GM18867 (cell line): ENCODE measurements around the gene CCT6B.
A peak's percentile ranks its signal among the peaks of the same experiment; 100 is the strongest.
"Not testable (repeated sequence)": the region's sequence is repeated elsewhere in the genome, so short reads cannot be mapped to it uniquely, and the experiment has no call there.

Experiments
- ATAC-seq: cut with Tn5 transposase; IDR thresholded peaks from one replicate; pipeline ENCODE4 v1.9.1; 2021; ENCODE audit warnings: mild to moderate bottlenecking, moderate library complexity; ENCODE audit not compliant: unreplicated experiment

The CCT6B gene, protein sequence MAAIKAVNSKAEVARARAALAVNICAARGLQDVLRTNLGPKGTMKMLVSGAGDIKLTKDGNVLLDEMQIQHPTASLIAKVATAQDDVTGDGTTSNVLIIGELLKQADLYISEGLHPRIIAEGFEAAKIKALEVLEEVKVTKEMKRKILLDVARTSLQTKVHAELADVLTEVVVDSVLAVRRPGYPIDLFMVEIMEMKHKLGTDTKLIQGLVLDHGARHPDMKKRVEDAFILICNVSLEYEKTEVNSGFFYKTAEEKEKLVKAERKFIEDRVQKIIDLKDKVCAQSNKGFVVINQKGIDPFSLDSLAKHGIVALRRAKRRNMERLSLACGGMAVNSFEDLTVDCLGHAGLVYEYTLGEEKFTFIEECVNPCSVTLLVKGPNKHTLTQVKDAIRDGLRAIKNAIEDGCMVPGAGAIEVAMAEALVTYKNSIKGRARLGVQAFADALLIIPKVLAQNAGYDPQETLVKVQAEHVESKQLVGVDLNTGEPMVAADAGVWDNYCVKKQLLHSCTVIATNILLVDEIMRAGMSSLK

DNA sequence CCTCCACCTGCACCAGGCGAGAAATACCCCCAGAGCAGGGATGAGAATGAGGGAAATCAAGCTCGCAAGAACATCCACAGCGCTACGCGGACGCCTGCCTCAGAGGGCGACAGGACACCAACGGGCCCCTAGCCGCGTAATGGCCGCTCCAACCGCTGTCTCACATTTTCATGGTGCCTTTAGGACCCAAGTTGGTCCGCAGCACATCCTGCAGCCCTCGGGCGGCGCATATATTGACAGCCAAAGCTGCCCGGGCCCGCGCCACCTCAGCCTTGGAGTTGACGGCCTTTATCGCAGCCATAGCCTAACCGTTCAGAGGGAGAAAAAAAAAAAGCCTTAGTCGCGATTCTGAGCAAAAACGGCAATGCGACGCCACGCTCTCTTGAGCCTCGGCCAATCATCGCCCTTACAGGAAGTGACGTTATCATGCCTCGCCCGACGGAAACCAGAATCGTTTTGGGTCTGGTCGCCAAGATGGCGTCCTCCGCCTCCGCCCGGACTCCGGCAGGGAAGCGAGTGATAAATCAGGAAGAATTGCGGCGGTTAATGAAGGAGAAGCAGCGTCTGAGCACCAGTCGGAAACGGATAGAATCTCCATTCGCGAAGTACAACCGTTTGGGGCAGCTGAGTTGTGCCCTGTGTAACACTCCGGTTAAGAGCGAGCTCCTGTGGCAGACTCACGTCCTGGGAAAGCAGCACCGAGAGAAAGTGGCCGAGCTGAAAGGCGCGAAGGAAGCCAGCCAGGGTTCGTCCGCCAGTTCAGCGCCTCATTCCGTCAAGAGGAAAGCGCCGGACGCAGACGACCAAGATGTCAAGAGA, at the start of gene CCT6B, which contains the start of gene ZNF830:
Gene CCT6B, minus strand, starts transcription at position 368 of the 819 bp plus-strand sequence. Its CDS starts 67 bp downstream, at position 301.
Gene ZNF830, plus strand, starts transcription at position 448 of the 819 bp plus-strand sequence. Its CDS starts 27 bp downstream, at position 475.
- peak; percentile 88 for ATAC-seq

DNA sequence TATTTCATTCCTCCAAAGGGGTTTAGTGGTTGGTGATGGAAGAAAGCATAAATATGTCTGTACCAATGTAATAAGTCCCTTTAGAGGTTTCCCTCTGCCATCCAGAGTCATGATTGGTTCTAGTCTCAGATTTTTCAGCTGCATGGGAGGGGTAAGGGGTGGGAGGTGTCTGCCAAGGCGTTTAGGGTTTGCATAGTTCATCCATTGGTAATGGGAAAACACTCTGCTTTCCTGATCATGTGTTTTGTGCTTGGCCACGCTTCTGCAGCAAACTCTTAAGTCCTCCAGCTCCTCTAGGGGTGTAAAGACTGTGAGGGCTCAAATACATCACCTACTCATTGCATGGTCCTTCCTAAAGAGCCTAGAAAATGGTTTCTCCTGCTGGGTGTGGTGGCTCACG, 48.8 kb upstream of the CCT6B start:
- no peak for ATAC-seq

DNA sequence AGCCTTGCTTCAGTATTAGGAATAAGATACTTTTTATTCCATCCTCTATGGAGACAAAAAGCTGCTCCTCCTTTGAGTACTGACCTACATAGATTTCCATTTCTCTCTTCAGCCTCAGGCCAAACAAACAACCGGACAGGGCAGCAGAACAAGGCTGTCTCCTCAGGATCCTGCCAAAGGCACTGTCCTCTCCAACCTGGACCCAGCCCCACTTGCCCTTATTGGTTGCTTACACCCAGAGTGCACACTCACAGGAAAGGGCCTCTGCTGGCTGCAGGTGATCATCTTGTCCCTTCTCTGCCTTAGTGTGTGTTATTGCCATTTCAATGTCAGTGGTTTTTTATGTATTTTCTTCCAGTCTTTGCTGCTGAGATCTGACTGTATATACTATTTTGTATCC, 45.7 kb upstream of the CCT6B start:
- ATAC-seq, result no peak

DNA sequence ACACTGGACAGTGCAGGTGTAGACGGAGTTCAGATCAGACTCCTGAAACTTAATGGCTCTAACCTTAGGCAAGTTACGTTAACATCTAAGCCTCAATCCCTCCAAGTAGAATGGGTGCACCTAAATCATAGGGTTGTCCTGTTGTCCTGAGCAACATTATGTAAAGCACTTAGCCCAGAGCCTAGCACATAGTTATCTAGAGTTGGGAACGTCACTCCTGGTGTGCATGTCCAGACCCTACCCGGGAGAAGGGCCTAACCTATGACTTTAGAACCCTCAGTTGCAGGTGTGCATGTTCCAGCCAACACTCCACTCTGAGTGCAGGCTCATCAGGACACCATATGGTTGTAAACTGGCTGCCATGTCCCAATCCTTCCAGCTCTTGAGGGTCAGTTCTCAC, 45.1 kb upstream of the CCT6B start:
- ATAC-seq, result no peak

DNA sequence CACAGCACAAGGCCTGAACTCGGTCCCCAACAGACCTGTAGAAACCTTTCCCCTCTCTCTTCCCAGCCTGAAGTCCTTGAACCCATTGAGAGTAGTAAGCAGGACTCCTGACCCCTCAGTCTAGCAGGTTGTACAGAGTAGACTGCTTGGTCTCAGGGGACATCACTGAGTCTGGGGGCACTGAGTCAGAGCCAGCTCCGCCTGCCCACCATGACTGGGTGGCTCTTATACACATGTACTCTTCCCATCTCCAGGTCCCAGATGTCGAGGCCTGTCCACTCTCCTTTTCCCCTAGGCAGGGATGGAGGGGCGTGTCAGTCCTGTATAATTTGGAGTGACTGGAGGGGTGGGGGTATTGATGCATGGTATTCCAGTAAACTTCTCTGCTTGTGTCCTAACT, 42.5 kb upstream of the CCT6B start:
- ATAC-seq, result no peak

DNA sequence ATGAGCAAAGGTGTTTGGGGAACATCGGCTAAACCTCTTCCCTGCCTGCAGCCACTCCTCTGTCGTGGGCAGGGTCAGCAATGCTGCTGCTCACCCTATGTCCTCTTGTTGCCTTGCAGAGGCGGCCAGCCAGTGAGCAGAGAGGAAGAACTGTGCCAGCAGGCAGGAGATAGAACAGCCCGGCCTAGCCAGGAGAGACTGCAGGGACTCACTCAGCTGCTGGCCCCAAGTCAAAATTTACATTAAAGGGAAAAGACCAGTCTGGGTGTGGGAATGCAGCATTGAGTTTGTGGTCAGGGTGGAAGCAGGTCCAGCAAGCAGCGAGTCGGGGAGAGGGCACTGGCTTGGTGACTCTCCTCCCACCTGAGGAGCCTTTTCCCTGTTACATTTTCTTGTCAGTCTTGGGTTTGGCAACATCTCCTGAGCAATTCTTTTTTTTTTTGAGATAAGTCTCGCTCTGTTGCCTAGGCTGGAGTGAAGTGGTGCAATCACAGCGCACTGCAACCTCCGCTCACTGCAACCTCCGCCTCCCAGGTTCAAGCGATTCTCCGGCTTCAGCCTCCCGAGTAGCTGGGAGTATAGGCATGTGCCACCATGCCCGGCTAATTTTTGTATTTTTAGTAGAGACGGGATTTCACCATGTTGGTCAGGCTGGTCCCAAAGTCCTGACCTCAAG, 41.8 kb upstream of the CCT6B start:
- no peak for ATAC-seq

DNA sequence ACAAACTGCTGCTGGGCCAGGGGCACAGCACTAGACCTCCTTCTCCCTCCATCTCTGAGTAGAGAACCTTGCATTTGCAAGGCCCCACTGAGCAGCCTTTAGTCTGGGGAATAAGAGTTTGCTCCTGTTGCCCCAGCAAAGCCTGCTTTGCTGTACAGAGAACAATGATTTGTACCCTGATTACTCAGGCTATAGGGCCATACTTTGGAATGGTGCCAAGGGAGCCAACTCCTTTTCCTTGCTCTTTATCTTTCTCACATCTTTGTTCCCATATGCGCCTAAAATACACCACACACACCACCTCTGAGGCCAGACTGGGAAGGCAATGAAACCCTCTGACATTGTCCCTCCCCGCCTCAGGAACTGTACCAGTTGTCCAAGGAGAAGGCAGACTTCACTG, 40.3 kb upstream of the CCT6B start:
- no peak for ATAC-seq

DNA sequence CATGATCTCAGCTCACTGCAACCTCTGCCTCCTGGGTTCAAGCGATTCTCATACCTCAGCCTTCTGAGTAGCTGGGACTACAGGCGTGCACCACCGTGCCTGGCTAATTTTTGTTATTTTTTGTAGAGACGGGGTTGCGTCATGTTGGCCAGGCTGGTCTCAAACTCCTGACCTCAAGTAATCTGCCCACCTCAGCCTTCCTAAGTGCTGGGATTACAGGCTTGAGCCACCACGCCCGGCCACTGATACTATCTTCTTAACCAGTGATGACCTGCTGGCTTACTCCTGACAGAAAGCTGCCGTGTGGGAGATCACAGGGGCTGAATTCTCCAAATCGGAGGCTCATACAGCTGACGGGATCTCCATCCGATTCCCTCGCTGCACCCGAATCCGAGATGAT, 39.7 kb upstream of the CCT6B start:
- ATAC-seq, result not testable (repeated sequence)

DNA sequence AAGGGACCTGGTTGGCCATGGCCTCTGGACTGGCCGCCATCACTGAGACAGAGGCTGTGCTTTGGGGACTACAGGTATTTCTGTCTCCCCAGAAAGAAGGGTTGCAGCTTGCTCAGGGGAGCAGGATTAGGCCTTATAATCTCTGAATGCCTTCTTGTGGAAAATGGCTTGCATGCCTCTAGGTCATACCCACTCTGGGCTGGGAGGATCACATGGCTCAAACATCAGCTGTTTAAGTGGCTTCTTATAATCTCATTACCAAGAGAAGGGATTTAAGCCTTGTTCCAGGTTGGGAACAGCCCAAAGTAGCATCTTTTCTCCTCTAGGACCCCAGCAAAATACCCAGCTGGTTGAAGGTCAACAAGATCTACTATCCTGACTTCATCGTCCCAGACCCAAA, 38.2 kb upstream of the CCT6B start:
- ATAC-seq, result no peak

DNA sequence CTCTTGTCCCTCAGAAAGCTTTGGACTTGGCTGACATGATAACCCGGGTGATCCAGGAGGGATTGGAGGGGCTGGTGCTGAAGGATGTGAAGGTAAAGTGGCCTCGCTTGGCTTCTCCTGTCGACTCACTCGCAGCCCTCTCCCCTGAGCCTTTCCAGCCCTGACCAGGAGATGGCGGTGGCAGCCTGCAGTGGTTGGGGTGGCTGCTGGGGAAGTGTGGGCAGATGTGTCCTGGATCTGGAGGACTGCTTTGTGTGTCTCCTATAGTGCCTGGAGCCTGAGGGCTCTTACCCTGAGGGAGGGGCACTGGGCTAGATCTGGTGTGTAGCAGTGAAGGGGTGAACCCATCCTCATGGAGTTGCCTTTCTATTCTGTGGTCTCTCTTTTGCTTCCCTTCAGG, 36.9 kb upstream of the CCT6B start:
- ATAC-seq, result no peak

DNA sequence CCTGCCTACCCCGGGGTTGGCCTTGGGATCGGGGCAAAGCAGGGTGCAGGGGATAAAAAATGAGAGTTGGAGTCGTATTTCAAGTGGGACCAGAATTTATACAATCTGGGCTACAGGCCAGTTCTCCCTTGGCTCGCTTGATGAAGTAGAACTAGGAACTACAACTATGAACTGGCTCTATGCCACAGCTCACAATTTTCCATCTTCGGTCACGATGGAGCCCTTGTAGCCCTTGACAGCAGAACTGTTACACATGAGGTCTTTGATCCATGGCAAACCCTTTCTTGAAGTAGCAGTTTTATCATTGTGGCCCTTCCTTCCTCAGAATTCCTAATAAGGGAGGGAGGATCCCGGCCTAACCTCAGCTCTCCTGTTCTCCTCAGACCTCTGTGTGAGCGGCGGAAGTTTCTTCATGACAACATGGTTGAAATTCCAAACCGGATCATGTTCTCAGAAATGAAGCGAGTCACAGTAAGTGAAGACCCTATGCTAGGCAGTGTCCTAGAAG, 36.1 kb upstream of the CCT6B start:
- ATAC-seq, result no peak

DNA sequence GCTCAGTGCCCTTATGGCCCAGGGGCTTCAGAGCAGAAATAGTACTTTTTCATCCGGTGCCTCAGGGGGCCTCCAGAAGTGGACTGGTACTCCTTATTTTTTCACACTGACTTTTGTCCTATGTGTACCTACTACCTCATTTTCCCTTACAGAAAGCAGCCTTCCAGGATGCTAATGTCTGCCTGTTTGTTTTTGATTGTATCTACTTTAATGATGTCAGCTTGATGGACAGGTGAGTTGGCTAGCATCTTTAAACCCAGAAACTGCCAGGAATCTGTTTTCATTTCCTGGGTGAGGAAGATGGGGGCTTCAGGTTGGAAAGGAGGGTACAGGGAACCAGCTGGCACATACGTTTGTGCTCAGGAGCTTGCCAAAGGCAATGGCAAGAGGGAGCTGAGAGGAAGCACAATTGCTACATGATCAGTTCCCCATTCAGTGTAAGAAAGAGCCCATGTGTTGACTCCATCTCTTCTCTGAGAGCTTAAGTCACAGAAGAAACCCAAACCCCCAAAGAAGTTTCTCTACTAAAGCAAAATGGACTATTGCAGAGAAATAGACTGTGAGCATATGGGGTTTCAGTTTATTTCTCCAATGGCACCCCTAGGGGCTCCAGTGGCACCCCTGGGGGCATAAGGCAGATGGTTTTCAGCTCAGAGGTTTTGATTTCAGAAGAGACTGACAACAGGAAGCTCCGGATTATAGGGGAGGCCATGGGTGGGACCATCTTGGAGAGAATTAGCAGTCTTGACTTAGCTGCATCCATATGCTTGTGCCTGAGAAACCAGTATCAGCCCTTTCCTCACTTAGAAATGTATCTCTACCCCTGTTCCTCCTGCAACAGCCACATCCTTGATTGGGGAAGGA, 35.4 kb upstream of the CCT6B start:
- no peak for ATAC-seq

DNA sequence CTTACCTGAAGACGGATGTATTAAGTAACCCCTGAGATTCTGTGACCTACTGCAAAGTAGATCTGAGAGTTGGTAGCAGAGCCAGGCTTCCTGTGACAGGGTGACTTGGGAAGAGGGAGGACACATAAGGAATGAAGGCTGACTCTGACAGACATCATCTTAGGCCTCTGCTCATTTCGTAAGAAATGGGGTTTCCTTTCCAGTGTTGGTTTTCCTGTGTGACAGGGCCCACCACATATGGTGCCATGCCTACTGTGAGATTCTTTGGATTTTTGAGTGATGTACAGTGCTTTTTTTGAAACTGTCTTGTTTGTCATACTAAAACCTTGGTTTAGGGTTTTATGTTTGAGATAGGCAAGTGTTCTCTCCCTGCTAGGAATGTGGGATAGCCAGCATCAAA, 31.8 kb upstream of the CCT6B start:
- no peak for ATAC-seq

DNA sequence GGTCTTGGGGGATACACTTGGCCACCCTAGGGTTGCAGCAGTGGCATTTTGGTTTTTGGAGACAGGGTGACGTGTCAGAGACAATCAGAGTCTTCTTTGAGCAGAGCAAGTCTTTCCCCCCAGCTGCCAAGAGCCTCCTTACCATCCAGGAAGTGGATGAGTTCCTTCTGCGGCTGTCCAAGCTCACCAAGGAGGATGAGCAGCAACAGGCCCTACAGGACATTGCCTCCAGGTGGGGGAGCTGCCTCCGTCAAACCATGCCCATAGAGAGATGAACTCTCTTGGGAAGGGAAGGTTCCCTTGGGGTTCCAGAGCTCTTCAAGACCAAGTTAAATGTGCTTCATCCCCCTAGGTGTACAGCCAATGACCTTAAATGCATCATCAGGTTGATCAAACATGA, 30.3 kb upstream of the CCT6B start:
- ATAC-seq, result no peak

DNA sequence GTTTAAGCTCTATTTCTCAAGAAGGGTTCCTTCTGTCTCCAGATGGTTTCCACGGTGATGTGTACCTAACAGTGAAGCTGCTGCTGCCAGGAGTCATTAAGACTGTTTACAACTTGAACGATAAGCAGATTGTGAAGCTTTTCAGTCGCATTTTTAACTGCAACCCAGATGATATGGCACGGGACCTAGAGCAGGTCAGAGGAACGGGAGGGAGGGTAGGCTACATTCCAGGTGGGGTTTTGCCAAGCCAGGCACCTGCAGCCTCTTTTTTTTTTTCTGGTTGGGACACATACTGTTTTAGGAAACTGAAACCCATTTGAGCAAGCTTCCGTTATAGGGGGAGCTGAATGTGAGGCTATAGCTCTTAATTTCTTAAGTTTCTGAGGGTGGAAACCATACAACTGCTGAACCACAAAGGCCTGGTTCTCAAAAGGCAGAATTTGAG, 29.7 kb upstream of the CCT6B start:
- ATAC-seq, result no peak

DNA sequence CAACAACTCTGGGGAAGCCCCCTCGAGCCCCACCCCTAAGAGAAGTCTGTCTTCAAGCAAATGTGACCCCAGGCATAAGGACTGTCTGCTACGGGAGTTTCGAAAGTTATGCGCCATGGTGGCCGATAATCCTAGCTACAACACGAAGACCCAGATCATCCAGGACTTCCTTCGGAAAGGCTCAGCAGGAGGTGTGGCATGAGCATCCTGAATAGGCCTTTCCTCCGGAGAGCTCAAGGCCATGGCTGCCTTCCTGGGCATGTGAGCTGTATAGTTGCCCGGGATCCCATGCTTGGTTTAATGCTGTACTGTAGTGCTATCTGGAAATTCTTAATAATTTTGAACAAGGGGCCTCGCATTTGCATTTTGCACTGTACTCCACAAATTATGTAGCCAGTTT, 28.2 kb upstream of the CCT6B start:
- no peak for ATAC-seq

DNA sequence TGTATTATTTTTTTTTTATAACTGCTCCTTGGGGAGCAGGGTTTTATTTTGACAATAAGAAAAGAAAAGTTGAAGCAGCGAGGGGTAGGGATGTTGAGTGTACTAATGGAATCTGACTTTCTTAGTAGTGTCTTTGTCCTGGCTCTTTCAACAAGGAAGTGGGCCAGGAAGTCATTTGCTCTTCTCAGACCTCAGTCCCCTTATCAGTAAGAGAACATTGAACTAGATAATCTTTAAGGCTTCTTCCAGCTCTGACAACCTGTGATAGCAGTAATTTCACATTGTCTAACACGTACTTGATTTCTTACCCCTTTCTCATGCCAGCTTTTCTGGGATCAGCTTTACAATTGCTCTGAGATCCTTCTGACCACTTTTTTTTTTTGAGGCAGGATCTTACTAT, 27.4 kb upstream of the CCT6B start:
- no peak for ATAC-seq

DNA sequence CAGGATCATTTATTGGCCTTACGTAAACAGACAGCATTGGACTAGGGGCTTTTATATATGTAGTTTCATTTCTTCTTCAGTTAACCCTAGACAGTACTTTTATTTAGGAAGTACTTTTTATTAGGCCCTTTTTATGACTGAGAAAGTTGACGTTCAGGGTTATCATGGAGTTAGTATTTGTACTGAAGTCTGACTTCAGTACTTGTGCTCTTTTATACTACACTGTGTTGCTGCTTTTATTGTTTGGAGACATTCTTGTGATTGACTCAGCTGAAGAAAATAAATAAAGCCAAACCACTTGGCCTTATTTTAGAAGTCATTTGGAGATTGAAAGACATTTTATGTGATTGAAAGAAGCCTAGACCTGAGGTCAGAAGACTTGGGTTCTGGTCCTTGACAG, 26.0 kb upstream of the CCT6B start:
- no peak for ATAC-seq

DNA sequence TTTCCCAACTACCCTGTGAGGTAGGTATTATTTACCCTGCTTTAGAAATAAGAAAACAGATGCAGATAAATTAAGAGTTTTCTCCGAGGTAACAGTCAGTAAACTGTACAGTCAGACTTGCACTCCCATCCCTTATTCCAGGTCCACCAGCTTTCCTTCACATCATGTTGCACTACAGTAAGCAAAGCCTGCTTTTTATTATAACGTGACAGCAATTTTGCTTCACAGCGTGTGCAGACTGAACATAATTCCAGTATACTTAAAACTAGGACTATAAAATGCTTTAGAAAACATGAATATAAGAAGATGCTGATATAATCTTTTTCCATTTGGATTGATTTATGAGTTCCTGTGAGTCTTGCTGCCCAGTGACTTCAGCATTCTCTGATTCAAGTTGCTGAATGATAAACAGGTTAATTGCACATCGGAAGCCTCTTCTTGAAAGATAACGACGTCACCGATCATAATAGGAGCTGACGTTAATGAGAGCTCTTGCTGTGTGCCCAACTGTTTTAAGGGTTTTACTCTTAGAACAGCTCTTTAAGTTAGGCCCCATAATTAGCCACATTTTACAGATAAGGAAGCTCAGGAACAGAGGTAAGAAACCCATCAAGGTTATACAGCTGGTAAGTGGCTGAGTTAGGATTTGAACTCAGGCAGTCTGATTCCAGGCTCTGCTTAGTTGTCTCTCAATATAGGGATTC, 20.4 kb upstream of the CCT6B start:
- ATAC-seq, result no peak
